Mesenteric fat pad (tissue), 1 donor: Measurements from ENCODE around the gene DMD. TPM values are rescaled to one million over a fixed set of nuclear protein-coding genes. Genes with fewer than 3 reads are reported as not detected.

Experiments used
- DNase-seq: peaks from one replicate; pipeline ENCODE4 v3.0.0-alpha.2; 2020; ENCODE audit warnings: low spot score
- total RNA-seq: library from RNA; stranded (reverse); fragmentation: NEBNext Ultra II Directional; extraction: Animal tissue kit (Norgen Biotek cat#: 25700); gene quantifications from one replicate; pipeline ENCODE4 v1.2.1, GENCODE V29; 2021
- donor health status: DM: yes; HTN: yes; CAD: no.

Gene DMD
- total RNA-seq, 1 donor from 2014 or later: 45.5 TPM

DNA sequence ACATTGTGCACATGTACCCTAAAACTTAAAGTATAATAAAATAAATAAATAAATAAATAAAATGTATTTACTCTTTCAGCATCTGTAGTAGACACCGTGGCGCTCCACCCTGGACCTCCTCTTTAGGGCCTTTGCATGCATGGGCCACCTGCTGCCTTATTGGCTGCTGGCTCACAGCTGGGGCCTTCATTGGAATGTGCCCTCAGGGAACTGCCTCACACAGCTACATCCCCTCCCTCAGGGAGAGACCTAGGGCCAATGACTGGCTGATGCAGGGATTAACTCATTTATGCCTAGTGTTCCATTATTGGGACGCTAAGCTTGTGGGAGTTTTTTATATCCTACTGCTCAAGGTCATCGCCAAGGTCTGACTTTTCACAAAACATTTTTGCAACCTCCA, 1836.6 kb downstream of the DMD start:
- no peak for DNase-seq

DNA sequence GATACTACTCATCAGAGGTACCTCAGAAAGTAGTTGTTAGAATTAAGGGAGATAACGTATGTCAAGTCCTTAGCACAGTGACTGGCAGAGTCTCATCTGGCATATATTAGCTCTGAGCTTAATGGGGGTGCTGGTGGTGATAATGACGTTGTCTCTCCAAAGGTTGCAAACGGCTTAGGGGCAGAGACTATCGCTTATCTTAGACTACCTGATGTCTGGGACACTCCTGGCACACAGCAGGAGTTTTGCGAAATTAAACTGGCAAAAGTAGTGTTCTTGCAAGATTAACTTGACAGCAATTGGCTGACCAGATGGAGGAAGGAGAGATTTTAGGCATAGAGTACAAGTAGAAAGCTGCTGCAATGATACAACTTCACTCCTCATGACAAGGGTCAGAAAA, 1839.4 kb downstream of the DMD start:
- no peak for DNase-seq

DNA sequence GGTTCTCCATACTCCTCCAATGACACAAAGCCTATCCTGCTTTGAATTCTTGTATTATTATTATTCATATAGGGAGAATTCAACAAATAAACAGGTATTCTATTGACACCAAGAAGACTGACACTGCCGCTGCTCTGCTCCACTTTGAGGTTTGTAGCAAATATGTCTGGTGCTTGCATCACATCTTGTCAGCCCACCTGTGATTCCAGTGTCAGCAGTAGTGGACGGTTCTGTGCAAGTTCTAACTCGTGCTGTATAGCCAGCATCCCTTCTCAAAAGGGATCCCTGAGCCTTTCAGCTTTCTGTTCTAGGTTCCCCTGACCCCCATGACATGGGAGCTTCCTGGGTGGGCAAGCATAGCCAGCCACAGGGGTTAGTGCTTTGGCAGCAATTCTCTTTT, 1843.5 kb downstream of the DMD start:
- no peak for DNase-seq

DNA sequence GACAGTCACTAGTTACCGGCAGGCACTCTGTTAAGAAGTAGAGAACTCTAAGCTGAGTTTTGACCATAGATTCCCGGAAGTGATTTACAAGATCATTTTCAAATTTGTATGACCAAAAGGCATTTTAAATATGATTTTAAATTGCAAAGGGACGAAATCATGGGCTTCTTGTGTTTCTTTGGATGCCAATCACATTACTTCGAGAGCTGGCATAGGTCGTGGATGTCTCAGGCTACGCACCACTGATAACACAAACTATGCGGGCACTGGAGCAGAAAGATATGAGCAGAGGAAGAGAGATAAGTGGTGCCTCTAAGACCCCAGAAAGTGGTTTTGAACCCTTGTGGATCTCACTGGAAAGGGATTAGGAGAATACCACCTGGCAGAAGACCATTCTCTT, 1845.3 kb downstream of the DMD start:
- DNase-seq: no peak

DNA sequence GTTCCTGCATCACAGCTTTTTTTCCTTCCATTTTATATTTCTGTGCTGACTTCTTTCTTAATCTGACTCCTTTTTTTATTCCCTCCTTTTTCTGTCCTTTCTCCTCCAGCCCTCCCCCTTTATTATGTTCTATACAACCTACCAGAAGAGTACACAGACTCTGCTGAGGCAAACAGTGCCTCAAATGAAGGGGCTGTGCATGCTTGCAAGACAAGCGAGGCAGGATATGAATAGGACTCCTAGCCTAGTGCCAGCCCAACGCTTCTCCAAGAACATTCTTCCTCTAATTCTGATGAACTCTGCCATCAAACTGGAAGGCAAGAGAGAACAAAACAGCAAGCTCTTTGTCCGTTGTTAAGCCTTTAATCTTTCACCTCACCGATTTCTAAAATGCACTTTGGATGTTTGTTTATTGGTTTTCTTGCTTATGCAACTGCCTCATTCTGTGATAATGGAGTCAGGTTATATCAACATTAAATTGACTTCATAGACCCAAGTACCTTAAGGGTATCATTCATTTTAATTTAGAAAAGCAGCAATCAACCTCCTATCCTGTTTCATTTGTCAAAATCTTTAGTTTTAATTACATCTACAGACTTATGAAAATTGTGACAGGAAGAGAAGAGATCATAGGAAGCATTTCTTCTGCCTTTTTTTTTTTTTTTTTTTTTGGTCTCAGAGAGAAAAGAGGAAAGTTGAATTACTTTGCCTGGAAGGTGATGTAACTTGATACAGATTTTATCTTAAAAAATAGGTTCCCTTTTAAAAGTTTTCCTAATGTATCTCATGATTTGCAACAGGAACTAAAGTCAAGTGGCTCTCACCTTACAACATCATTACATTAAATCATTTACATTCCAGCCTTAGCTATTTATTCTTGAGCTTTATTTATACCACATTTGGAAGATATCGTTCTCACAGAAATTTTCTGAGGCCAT, 1854.8 kb downstream of the DMD start:
- DNase-seq: no peak

DNA sequence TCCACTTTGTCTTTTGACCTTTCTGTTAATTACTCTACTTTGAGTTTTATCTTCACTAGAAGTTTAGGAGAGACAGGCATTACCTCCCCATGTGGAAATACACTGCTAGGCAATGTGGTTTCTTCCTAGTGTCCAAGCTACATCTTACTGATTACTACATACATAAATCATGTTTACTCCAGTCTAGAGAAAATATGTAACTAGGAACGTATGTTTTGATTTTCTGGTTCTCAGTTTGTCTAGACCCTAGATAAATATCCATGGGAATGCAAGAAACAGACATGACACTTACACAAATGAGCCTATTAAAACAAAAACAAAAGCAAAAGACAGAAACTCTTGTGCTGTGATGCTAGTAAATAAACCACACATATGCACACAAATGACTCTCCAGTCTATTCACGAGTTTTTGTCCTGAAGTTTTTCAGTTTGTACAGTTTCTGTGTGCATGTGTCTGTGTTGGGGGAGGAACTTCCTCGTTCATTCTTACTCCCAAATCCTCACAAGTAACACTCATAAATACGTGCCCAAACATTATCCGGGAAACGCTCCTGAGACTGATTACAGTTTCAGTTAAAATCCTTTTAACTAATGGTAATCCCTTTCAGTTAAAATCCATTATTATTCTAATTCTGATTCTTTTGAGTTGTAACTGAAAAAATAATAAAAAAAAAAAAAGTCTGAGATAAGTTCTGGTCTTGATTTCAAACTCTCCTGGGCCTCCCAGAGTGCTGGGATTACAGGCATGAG, 1856.0 kb downstream of the DMD start:
- DNase-seq: no peak

DNA sequence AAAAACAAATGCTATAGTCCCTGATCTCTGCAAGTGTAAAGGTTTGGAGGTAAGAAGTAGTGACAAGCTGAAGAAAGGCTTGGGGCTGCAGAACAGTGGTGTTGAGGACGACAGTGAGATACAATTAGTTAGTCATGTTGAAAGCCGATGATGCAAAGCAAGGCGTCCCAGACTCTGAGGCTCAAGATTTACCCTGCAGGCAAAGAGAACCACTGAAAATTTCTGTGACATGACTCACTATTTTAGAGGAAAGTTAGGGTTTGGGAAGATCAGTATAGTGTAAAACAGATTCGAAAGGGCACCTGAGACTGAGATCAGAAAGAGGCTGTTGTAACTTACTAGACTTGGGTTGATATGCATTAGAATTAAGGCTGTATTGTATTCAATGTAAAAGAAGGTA, 1858.3 kb downstream of the DMD start:
- DNase-seq: no peak

DNA sequence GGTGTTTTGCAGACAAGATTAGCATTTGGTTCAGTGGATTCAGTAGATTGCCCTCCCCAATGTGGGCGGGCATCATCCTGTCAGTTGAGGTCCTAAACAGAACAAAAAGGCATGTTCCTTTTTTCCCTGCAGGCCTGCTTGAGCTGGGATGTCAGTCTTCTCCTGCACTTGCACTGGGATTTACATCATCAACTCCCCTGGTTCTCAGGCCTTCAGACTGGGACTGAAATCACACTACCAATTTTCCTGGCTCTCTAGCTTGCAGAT, 1860.6 kb downstream of the DMD start:
- DNase-seq: no peak

DNA sequence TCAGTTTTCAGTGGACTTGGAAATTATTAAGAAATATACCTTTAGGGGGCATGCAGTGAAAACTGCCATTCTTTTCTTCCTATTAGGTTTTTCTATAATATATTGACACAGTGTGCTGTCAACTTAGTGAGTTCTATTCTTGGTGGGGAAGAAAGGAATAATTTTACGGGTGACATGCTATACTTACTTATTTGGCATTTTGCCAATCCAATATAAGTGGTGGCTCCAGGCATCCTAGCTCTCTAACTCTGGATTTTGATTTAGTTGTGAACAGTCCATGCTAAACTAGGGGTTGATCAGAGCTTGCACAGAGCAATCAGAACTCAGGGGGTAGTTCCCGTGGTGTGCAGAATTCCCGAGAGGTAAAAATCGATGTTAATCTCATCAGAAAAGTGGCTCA, 1861.8 kb downstream of the DMD start:
- DNase-seq: no peak

DNA sequence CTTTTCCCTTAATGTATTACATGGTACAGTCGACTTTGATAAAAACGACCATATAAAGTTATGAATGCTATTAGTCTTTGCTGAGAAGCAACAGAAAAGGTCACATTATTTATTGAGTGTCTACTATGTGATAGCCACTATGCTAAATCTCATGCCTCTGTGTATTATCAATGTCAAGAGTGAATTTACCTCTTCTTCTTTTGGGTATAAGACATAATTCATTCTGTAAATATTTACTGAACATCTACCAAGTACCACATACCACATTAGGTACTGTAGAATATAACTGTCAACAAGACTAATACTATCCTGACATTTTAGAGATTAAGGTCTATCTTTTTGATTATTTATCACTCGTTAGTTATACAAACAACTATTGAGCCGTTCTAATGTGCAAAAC, 1870.8 kb downstream of the DMD start:
- DNase-seq: no peak

DNA sequence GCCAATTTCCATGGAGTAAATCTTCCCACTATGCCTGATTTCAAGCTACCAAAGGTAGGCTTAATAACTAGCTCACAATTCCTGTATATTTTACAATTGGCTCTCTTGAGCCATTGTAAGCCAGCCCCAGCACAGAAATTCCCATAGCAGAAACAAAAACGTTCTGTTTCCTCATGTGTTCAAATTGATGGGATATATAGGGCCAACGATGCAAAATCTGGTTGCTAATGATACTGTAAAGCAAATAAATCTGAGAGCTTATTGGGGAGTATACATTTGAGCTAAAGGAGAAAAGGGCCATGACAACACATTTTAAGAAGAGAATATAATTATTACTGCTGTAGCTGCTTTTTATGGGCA, 1872.4 kb downstream of the DMD start:
- no peak for DNase-seq

DNA sequence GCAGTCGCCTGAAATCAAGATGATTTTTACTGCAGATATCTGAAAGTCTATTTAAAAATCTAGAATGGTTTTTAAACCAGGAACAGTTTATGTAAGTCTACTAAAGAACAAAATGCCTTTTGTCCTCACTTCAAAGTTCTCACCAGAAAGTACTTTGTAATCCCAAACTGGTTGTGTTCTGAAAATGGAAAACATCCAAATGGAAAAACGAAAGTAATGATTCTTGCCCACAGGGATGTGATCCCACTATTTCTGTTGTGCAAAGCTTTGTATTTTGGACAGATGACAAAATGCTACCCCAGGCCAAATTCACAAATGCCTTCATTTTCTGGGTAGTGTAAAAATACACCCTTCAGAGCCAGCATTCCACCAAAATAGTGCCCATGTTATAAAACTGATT, 1874.0 kb downstream of the DMD start:
- DNase-seq: no peak

DNA sequence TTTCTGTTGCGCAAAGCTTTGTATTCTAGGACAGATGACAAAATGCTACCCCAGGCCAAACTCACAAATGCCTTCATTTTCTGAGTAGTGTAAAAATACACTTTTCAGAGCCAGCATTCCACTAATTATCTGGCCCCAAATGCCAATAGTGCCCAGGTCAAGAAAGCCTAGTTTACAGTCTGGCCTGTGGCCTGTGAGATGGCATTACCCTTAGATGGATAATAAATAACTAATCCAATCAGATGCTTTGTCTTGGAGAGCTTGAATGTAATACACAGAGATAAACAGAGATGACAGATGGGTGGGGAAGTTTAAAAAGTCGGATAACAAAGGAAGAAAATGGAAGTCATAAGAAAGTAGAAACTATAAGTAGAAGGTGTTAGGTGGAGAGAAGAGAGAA, 1874.9 kb downstream of the DMD start:
- DNase-seq: no peak

DNA sequence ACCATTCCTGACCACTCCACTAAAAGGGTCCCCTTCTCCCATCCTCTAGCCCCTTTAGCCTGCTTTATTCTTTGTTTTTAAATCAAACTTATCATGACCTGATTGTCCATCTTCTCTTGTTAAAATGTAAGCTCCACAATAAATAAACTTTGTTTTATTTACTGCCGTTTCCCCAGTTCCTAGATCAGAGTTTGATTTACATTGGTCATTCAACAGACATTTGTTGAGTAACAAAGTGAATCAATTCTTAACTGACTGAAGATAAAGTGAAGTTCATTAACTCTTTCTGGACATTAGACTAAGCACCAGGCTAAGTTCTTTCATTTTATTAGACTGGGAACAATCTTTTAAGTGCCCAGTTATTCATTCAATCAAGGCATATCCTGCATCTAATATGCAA, 1876.4 kb downstream of the DMD start:
- no peak for DNase-seq

DNA sequence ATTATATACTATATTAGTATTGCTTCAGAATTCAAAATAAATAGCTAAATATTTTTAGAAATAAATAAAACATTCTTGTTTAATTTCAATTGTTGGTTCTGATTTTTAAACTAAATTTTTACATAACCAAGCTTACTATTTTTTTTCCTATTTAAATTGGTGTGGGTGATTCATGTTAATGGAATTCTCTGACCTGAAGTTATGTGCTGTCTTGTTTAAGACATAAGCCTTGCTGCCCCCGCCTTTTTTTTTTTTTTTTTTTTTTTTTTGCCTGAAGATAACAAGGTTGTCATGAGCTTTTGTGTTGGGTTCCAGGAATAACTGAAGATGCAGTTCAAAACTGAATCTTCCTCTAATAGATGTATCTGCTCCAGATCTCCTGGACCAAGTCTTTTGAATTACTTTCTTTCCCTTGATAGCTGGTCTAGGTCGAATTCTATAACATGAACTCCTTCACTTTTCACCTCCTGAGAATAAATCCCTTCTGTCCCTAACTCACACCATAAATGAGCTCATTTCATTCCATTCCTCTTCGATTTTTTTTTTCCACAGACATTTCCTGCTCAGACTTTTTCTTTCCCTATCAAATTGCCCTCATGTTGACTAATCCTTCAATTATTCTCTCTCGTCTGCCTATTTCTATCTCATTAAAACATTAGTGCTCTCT, 1878.1 kb downstream of the DMD start:
- DNase-seq: no peak

DNA sequence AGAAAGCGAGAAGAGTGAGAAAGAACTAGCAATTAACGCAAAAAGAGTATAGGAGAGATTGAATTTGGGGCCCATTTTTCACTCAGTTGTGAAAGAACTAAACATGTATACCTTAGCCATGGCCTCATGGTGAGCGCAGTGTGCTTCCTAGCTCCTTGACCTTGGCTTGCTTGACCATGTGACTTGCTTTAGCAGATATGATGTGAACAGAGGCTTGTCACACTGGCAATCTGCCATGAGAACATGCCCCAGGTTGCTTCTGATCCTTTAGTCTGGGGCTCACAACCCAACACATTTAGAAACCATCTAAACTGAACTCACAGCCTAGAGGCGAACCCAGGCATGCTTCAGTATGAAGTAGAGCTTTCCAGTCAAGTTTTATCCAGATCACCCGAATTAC, 1879.4 kb downstream of the DMD start:
- no peak for DNase-seq

DNA sequence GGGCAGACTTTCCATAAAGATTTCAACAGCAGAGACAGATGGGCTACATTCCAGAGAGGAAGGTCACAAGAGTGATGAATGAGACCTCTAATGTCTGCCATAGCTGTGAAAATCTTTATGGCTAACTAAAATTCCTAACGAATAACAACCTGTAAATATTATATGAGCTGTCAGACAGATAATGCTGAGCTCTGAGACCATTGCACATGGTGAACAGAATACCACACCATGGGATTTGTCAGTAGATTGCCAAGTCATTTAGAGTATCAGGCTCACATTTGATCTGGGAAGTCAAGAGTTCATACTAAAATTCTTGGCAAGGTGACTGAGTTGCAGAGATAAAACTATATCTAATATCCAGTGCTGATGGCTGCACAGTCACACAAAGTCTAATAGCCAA, 1880.3 kb downstream of the DMD start:
- no peak for DNase-seq

DNA sequence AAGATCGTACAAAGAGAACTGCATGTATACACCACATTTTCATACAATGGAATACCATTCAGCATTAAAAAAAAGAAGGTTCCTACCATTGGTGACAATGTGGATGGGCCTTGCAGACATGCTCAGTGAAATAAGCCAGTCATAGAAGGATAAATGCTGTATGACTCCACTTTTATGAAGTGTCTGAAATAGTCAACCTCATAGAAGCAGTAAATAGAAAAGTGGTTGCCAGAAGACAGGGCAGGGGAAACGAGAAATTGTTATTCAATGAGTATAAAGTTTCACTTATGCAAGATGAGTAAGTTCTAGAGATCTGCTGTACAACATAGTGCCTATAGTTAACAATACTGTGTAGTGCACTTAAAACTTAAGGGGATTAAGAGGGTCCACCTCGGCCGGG, 1882.1 kb downstream of the DMD start:
- no peak for DNase-seq

DNA sequence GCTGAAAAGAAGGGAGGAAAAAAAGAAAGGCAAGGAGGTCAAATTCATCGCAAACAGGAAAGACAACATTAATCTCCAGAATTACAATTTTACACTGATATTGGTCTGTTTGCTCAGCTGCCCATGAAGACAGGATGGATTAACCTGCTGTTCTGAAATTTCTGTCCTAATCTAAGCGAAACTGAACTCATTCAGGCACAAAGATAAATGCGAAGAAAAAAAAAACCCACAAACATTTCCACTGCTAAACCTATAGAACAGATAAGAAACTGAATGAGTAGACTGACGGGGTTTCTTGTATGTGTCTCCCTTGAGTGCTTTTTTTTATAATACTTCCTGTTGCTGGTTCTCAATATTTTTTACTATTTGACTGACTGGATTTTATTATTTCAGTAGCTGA, 1887.7 kb downstream of the DMD start:
- DNase-seq: no peak

DNA sequence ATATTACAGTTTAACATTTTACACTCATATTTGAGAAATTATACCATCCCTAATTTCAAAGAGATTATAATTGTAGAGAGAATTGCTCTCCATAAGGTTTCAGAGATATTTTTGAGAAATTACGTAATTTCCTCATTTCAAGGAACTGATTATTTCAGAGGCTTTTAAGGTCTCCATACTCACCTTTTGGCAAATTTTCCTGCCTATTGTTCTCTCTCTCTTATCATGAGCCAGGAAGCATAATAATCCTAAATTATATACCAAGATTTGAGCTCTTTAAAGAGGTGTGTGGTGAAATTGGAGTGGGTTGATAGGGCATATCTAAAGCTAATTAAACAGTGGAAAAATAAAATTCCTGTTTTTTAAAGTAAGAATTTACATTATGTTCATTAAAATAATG, 1890.6 kb downstream of the DMD start:
- no peak for DNase-seq

DNA sequence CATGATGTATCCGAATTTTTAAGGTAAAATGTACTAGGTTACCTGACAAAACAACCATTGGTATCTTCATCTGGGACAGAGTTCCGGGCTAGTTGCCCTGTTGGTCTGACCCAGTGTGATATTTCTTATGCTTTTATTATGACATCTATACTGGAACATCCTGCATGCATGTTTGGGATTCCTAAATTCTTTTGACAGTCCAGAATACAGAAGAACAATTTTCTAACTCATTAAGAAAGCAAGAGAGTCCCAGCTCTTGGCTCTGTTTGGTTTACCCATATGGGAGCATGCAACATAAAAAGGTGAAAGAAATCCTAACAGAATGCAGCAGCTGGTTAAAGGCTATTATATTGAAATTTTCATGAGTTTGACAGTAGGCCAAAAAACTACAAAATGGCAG, 1891.8 kb downstream of the DMD start:
- DNase-seq: no peak

DNA sequence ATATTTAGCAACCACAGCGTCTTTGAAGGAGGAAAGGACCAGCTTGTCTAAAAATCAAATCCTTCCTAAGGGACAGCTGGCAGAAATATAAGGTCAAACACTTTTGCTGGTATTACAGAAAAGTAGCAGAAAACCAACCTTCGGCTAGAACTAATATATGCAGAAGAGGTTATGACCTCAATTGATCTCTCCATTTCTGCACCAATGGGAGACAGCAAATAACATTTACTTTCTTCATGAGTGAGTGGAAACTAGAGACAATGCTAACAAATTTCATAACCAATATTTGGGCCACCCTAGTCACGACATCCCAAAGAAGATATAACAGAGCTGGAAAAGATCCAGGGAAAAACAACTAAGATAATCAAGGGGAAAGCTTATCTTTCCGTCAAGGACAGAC, 1892.5 kb downstream of the DMD start:
- no peak for DNase-seq
